HFF-Myc (cell line): ENCODE data around the gene SMIM44.

Experiments
- DNase-seq: peaks from one replicate; pipeline ENCODE4 v3.0.0-alpha.2; 2011; ENCODE audit warnings: low read depth; ENCODE audit errors: extremely low read depth
- H3K4me3 ChIP-seq: replicated peaks from 2 replicates; pipeline ENCODE4 v1.5.1; 2011; ENCODE audit warnings: low read depth, mild to moderate bottlenecking, control low read depth, low read length
- CTCF ChIP-seq: IDR thresholded peaks from 2 replicates; pipeline ENCODE4 v1.5.1; 2012; ENCODE audit warnings: mild to moderate bottlenecking, low read depth, low read length, control low read depth; ENCODE audit errors: missing control alignments

SMIM44 gene

GRCh38 chr19:3499738-3500428, 16.6 kb upstream of the SMIM44 start:
- peak overlapping the region; percentile 100 for H3K4me3 ChIP-seq
- no peak for DNase-seq
- no peak for TF ChIP-seq CTCF

- no peak overlapping the region for H3K4me3 ChIP-seq
- no peak for TF ChIP-seq CTCF
- DNase-seq = no peak
Observed at GRCh38 chr19:3497757-3498520, 14.7 kb upstream of the SMIM44 start.

GRCh38 chr19:3496392-3497273, 13.4 kb upstream of the SMIM44 start:
- TF ChIP-seq CTCF = no peak
- DNase-seq = no peak
- H3K4me3 ChIP-seq = no peak overlapping the region

GRCh38 chr19:3494559-3494958, 11.3 kb upstream of the SMIM44 start:
- TF ChIP-seq CTCF = no peak
- no peak overlapping the region for H3K4me3 ChIP-seq
- DNase-seq = no peak

- no peak for TF ChIP-seq CTCF
- DNase-seq = no peak
- H3K4me3 ChIP-seq = no peak overlapping the region
Observed at GRCh38 chr19:3494051-3494450, 10.8 kb upstream of the SMIM44 start.

GRCh38 chr19:3493651-3494050, 10.4 kb upstream of the SMIM44 start:
- no peak for TF ChIP-seq CTCF
- DNase-seq = no peak
- H3K4me3 ChIP-seq = no peak overlapping the region
